ENCODE results near the gene NRXN3.

- no peak for TF ChIP-seq CTCF (IDR thresholded peaks at IDR 0.05)
- TF ChIP-seq POLR2A (IDR thresholded peaks at IDR 0.05), result no peak
Observed at GRCh38 chr14:79051742-79052141, 881.6 kb downstream of the NRXN3 start.

Measured in body of pancreas (tissue), 4 donors.